ENCODE data around the gene ZNF770.
"Not testable (repeated sequence)": the region's sequence is repeated elsewhere in the genome, so short reads cannot be mapped to it uniquely, and the experiment has no call there.

ZNF770 gene

GRCh38 chr15:34941185-34941698, 46.8 kb downstream of the ZNF770 start:
- H3K4me3 ChIP-seq (ENCODE audit: low read depth, low read length): no peak overlapping the region
- TF ChIP-seq CTCF (conservative IDR thresholded peaks at IDR 0.05; ENCODE audit: low read depth, low read length): no peak
- no peak for DNase-seq (ENCODE audit: low read depth)

GRCh38 chr15:34933432-34933975, 54.6 kb downstream of the ZNF770 start:
- H3K4me3 ChIP-seq (ENCODE audit: low read depth, low read length): no peak overlapping the region
- no peak for DNase-seq (ENCODE audit: low read depth)
- no peak for TF ChIP-seq CTCF (conservative IDR thresholded peaks at IDR 0.05; ENCODE audit: low read depth, low read length)

GRCh38 chr15:34928349-34928748, 59.7 kb downstream of the ZNF770 start:
- not testable (repeated sequence) for H3K4me3 ChIP-seq (ENCODE audit: low read depth, low read length); DNase-seq (ENCODE audit: low read depth)
